CD4-positive, CD25-positive, alpha-beta regulatory T cell (primary cell): ENCODE data around the gene ANKLE1. TPM values are rescaled to one million over a fixed set of nuclear protein-coding genes. Genes with fewer than 3 reads are reported as not detected.
"Not testable (repeated sequence)": the region's sequence is repeated elsewhere in the genome, so short reads cannot be mapped to it uniquely, and the experiment has no call there.

ENCODE experiments used
- ATAC-seq, 2 donors: fragments of 150-1000 bp; cut with Tn5 transposase; one replicate each; pipeline ENCODE4 v1.10.0; 2021; ENCODE audit warnings: low read depth in 2 of 2, moderate number of reproducible peaks in 2 of 2, moderate library complexity in 1 of 2
- DNase-seq, 3 donors: peaks; one replicate each; pipeline versions ENCODE4 v3.0.0 to v3.0.0-alpha.2; 2012 to 2022; ENCODE audit warnings: mixed read lengths in 1 of 3
- H3K27ac ChIP-seq: one replicate; pipeline ENCODE4 v1.7.0; 2013; ENCODE audit warnings: mild to moderate bottlenecking, low read length; ENCODE audit not compliant: insufficient read depth, poor library complexity, severe bottlenecking
- H3K27me3 ChIP-seq: one replicate; pipeline ENCODE4 v1.7.0; 2013; ENCODE audit warnings: low read length; ENCODE audit not compliant: control insufficient read depth, insufficient read depth
- H3K36me3 ChIP-seq: one replicate; pipeline ENCODE4 v1.7.0; 2013; ENCODE audit warnings: mild to moderate bottlenecking, low read length, moderate library complexity; ENCODE audit not compliant: control insufficient read depth, insufficient read depth
- H3K4me1 ChIP-seq: 2 replicates; pipeline ENCODE4 v1.7.0; 2013; ENCODE audit warnings: mild to moderate bottlenecking, low read length; ENCODE audit not compliant: insufficient read depth, control insufficient read depth, poor library complexity, severe bottlenecking
- H3K4me3 ChIP-seq: one replicate; pipeline ENCODE4 v1.7.0; 2013; ENCODE audit warnings: low read depth, mild to moderate bottlenecking, low read length, moderate library complexity
- H3K9me3 ChIP-seq, 2 experiments: 1 replicate in 1 of 2; 2 replicates in 1 of 2; pipeline ENCODE4 v1.7.0; 2013; ENCODE audit warnings: low read length in 2 of 2, mild to moderate bottlenecking in 1 of 2, moderate library complexity in 1 of 2; ENCODE audit not compliant: control insufficient read depth in 2 of 2
- H3K27ac Mint-ChIP-seq, 3 donors: one replicate each; pipeline ENCODE4 v1.8.0; 2020 to 2022; ENCODE audit warnings: mild to moderate bottlenecking in 3 of 3, mixed read lengths in 3 of 3, moderate library complexity in 2 of 3
- H3K27me3 Mint-ChIP-seq: one replicate; pipeline ENCODE4 v1.8.0; 2022; ENCODE audit warnings: mild to moderate bottlenecking, mixed read lengths
- H3K36me3 Mint-ChIP-seq: one replicate; pipeline ENCODE4 v1.8.0; 2020; ENCODE audit warnings: mixed read lengths
- H3K4me1 Mint-ChIP-seq, 4 donors: one replicate each; pipeline ENCODE4 v1.8.0; 2020 to 2022; ENCODE audit warnings: mixed read lengths in 4 of 4, mild to moderate bottlenecking in 1 of 4
- H3K4me3 Mint-ChIP-seq, 4 donors: one replicate each; pipeline ENCODE4 v1.8.0; 2020 to 2022; ENCODE audit warnings: mild to moderate bottlenecking in 4 of 4, mixed read lengths in 4 of 4, moderate library complexity in 3 of 4
- H3K9me3 Mint-ChIP-seq, 7 donors: one replicate each; pipeline ENCODE4 v1.8.0; 2020 to 2022; ENCODE audit warnings: mixed read lengths in 7 of 7, mild to moderate bottlenecking in 3 of 7, moderate library complexity in 2 of 7
- polyA plus RNA-seq, 4 donors: library from polyadenylated mRNA; unstranded; fragments of 300-500 nt; fragmentation: Illumina TruSeq; gene quantifications; one replicate each; pipeline ENCODE4 v1.2.3, GENCODE V29; 2021
- total RNA-seq: library from RNA; stranded (reverse); gene quantifications from one replicate; pipeline ENCODE4 v1.2.3, GENCODE V29; 2022

The ANKLE1 gene
- total and polyA plus RNA-seq, 5 donors from 2014 or later, result 0.15 to 1.8 (median 1.0) TPM

DNA sequence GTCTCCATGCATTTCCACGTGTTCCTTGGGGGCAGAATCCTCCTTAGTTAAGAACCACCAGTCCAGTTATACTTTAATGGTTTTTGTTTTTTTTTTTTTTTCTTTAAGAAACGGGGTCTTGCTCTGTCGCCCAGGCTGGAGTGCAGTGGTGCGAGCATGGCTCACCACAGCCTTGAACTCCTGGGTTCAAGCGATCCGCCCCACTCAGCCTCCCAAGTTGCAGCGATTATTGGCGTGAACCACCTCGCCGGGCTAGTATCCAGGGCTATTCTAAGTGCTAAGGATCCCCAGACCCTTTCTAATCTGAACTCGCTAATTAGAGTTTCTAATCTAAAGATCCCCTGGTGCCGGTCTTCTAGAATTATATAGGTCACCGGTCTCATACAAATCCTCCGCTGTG, 11.9 kb downstream of the ANKLE1 start:
- Histone ChIP-seq H3K36me3 (peaks cover 4% of the 10 kb centered on the region), H3K27me3 (no peaks in the 10 kb centered on the region), H3K27ac (no peak overlapping the region), H3K4me3 (no peak overlapping the region), H3K4me1 (peaks cover 11% of the 10 kb centered on the region), H3K9me3 (no peaks in the 10 kb centered on the region)
- Mint-ChIP-seq H3K36me3 (peaks cover 5% of the 10 kb centered on the region), H3K27ac (no peak overlapping the region), H3K4me3 (peak overlapping the region in 2 of 4 donors; percentile 47 to 85), H3K27me3 (peaks cover 6% of the 10 kb centered on the region), H3K4me1 (peaks cover 0 to 5% (median 2%) of the 10 kb centered on the region in 4 donors), H3K9me3 (peaks cover 0 to 1% (median 0%) of the 10 kb centered on the region in 7 donors)
- ATAC-seq, result no peak
- DNase-seq, result no peak

DNA sequence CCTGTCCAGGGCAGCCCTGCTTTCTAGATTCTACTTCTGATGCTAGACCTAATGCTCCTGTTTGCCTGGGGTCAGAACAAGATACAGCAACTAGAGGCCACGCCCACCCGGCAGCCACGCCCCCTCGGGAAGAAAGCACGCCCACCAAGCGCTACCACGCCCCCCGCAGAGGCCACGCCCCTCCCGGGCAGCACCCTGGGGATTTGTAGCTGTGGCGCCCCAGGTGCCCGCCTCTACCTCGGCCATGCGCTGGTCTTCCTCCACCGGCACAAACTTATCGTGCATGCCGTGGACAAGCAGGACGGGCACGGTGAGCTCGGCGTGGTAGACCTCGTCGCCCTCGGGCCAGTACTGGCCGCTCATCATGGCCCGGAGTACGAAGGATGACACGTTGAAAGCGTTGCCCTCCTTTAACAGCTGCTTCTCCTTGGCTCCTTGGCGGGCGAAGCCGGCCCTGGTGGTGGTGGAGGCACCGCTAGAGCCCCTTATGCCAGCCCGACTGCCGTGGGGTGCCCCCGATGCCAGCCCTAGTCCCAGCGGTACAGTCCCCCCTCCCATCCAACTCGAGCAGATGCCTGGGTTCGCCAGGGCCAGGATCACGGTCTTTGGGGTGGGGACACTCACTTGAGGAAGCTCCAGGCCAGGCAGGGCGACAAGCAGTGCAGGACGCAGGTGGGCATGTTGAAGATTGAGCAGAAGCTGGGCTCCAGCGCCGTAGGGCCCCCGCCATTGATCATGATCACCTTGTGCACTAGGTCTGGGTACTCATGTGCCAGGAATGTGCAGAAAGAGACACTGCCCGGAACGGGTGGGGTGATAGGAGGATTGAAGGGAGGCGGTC, 12.6 kb downstream of the ANKLE1 start:
- Mint-ChIP-seq H3K4me1 (peaks cover 0 to 5% (median 2%) of the 10 kb centered on the region in 4 donors), H3K4me3 (peak overlapping the region in 2 of 4 donors; percentile 47 to 85), H3K27me3 (peaks cover 6% of the 10 kb centered on the region), H3K9me3 (peaks cover 0 to 1% (median 0%) of the 10 kb centered on the region in 7 donors), H3K27ac (no peak overlapping the region), H3K36me3 (peaks cover 5% of the 10 kb centered on the region)
- Histone ChIP-seq H3K4me3 (no peak overlapping the region), H3K9me3 (no peaks in the 10 kb centered on the region), H3K4me1 (peaks cover 11% of the 10 kb centered on the region), H3K36me3 (peaks cover 4% of the 10 kb centered on the region), H3K27ac (no peak overlapping the region), H3K27me3 (no peaks in the 10 kb centered on the region)
- DNase-seq (peak in 2 of 3 donors; percentile 29 to 32), ATAC-seq (no peak)

DNA sequence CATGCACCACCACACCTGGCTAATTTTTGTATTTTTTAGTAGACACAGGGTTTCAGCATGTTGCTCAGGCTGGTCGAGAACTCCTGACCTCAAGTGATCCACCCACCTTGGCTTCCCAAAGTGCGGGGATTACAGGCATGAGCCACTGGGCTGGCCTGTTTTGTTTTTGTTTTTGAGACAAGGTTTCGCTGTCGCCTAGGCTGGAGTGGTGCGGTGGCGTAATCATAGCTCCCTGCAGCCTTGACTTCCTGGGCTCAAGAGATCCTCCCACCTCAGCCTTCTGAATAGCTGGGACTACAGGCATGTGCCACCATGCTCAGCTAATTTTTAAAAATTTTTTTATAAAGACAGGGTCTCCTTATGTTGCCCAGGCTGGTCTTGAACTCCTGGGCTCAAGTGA, 13.8 kb downstream of the ANKLE1 start:
- H3K36me3 Mint-ChIP-seq, H3K9me3 ChIP-seq, ATAC-seq, H3K27ac Mint-ChIP-seq, H3K27me3 ChIP-seq, H3K27ac ChIP-seq, H3K27me3 Mint-ChIP-seq, H3K4me3 Mint-ChIP-seq, H3K36me3 ChIP-seq, DNase-seq, H3K4me3 ChIP-seq, H3K9me3 Mint-ChIP-seq, H3K4me1 Mint-ChIP-seq: not testable (repeated sequence)
- H3K4me1 ChIP-seq, result peaks cover 11% of the 10 kb centered on the region

DNA sequence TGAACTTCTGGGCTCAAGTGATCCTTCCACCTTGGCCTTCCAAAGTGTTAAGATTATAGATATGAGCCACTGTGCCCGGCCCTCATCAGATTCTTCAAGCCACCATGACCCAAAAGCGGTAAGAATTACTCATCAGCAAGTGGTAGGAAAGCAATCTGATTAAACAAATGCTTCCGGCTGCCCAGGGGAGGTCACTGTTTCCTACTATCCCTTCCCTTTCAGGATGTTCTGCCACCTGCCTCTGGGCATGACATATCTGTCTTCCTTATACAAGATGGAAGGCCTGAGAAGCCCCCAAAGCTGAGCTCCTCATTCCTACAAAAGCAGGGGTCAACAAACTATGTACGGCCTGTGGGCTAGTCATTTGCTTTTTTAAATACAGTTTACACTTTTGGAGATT, 14.6 kb downstream of the ANKLE1 start:
- no peaks in the 10 kb centered on the region for H3K9me3 ChIP-seq
- H3K4me3 ChIP-seq, result no peak overlapping the region
- no peaks in the 10 kb centered on the region for H3K27me3 Mint-ChIP-seq
- peak overlapping the region in 1 of 3 donors; percentile 69 for H3K27ac Mint-ChIP-seq
- H3K4me3 Mint-ChIP-seq, result no peak overlapping the region
- H3K4me1 ChIP-seq, result peaks cover 11% of the 10 kb centered on the region
- ATAC-seq, result no peak
- DNase-seq, result no peak
- peaks cover 5% of the 10 kb centered on the region for H3K36me3 Mint-ChIP-seq
- H3K27ac ChIP-seq, result no peak overlapping the region
- no peaks in the 10 kb centered on the region for H3K27me3 ChIP-seq
- H3K9me3 Mint-ChIP-seq, result no peaks in the 10 kb centered on the region
- H3K4me1 Mint-ChIP-seq, result peaks cover 0 to 5% (median 2%) of the 10 kb centered on the region in 4 donors
- peaks cover 4% of the 10 kb centered on the region for H3K36me3 ChIP-seq

DNA sequence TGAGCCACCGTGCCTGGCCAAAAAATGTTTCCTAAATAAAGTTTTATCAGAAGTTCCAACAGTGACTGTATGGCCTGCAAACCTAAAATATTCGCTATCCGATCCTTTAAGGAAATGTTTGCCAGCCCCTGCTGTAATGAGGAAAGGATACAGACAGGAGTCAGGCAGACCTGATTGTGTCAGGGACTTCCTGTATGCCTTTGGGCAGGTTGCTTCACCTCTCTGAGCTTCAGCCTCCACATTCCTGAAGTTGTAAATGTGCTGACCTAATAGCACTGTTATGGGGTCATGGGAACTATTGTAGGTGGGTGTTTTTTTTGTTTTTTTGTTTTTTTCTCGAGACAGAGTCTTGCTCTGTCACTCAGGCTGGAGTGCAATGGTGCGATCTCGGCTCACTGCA, 15.3 kb downstream of the ANKLE1 start:
- H3K27ac ChIP-seq, result no peak overlapping the region
- Mint-ChIP-seq H3K36me3 (peaks cover 5% of the 10 kb centered on the region), H3K9me3 (no peaks in the 10 kb centered on the region), H3K27ac (no peak overlapping the region), H3K27me3 (no peaks in the 10 kb centered on the region), H3K4me3 (no peak overlapping the region), H3K4me1 (peaks cover 0 to 10% (median 3%) of the 10 kb centered on the region in 4 donors)
- H3K4me1 ChIP-seq, result peaks cover 9% of the 10 kb centered on the region
- no peak for ATAC-seq
- no peaks in the 10 kb centered on the region for H3K27me3 ChIP-seq
- H3K36me3 ChIP-seq, result peaks cover 4% of the 10 kb centered on the region
- no peak for DNase-seq
- H3K9me3 ChIP-seq, result no peaks in the 10 kb centered on the region
- H3K4me3 ChIP-seq, result no peak overlapping the region

DNA sequence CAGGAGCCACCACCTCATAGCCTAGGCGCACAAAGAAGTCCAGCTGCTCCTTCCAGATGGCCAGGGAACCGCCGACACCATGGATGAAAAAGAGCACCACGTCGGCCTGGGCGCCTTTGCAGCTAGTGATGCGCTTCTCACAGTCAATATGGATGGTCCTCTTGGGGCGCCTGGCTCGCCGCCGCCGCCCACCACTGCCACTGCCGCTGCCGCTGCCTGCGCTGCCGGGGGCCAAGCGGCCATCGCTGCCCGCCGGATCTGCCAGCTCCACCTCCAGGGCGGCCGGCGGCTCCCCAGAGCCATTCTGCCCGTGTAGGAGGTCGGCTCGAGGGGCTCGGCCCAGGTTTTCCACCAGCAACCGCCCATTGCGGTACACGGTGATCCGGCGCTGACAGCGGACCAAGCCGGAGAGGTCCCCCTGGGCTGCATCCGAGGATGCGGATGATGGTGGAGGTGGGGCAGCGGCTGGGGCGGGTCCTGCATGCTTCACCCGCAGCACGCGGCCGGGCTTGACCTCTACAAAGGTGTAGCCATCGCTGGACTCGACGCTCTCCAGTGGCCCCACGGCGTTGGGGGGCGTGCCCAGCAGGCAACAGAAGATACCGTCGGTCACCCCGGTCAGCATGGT, 19.4 kb downstream of the ANKLE1 start:
- Mint-ChIP-seq H3K4me3 (peak overlapping the region in 2 of 4 donors; percentile 28 to 35), H3K27me3 (no peaks in the 10 kb centered on the region), H3K9me3 (no peaks in the 10 kb centered on the region), H3K36me3 (peaks cover 5% of the 10 kb centered on the region), H3K4me1 (peaks cover 5 to 36% (median 18%) of the 10 kb centered on the region in 4 donors), H3K27ac (no peak overlapping the region)
- ATAC-seq (no peak), DNase-seq (no peak)
- H3K27ac ChIP-seq, result no peak overlapping the region
- no peaks in the 10 kb centered on the region for H3K27me3 ChIP-seq
- H3K4me3 ChIP-seq, result no peak overlapping the region
- H3K36me3 ChIP-seq, result peaks cover 4% of the 10 kb centered on the region
- H3K9me3 ChIP-seq, result no peaks in the 10 kb centered on the region
- peaks cover 31% of the 10 kb centered on the region for H3K4me1 ChIP-seq

DNA sequence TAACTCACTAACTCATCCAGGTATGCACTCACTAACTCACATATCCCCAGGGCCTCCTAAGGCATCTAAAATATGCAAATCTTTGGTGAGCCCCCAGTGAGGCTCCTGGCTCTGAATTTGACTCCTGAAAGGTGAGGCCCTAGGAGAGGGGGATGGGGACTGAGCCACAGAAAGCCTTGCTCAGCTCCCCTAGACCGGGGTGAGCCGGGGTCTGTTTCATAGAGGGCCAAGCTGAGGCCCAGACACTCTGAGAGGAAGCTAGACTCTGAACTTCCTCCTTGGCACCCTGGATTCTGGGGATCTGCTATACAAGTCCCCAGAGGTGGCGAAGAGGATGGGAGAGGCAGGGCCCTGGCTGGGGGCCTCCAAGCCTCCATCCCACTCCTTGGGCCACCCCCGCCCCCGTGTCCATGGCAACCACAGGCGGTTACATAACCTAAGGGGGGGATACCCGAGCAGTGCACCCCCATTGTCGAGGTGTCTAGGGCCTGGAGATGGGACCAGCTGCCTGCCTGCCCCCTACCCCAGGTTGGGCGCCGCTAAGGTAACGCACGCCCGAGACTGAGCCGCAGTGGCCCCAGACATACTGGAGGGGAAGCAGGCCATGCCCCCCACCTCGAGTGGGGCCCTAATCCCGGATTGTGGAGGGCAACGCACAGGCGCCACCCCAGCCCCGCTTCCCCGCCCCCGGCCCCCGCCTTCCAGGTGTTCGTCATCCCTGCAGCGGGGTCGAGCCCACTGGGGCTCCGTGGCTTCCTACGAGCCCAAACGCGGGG, 20.9 kb downstream of the ANKLE1 start:
- Histone ChIP-seq H3K9me3 (no peaks in the 10 kb centered on the region), H3K4me1 (peaks cover 40% of the 10 kb centered on the region), H3K27me3 (no peaks in the 10 kb centered on the region), H3K27ac (peak overlapping the region; percentile 72), H3K36me3 (peaks cover 4% of the 10 kb centered on the region), H3K4me3 (no peak overlapping the region)
- Mint-ChIP-seq H3K4me1 (peaks cover 5 to 43% (median 20%) of the 10 kb centered on the region in 4 donors), H3K36me3 (peaks cover 5% of the 10 kb centered on the region), H3K4me3 (peak overlapping the region; percentile 80 to 96 (median 82)), H3K27ac (peak overlapping the region in 2 of 3 donors; percentile 42 to 54), H3K9me3 (no peaks in the 10 kb centered on the region), H3K27me3 (no peaks in the 10 kb centered on the region)
- DNase-seq (peak in 1 of 3 donors; percentile 21), ATAC-seq (no peak)
